ENCODE measurements around the gene DMP1.
"Not testable (repeated sequence)": the region's sequence is repeated elsewhere in the genome, so short reads cannot be mapped to it uniquely, and the experiment has no call there.

The DMP1 gene

GRCh38 chr4:87688316-87688715 is 38.2 kb downstream of the DMP1 start:
- DNase-seq: no peak

DNA sequence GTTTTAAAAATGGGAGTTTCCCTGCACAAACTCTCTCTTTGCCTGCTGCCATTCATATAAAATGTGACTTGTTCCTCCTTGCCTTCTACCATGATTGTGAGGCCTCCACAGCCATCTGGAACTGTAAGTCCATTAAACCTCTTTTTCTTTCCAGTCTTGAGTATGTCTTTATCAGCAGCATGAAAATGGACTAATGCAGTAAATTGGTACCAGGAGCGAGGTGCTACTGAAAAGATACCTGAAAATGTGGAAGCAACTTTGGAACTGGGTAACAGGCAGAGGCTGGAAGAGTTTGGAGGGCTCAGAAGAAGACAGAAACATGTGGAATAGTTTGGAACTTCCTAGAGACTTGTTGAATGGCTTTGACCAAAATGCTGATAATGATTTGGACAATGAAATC is 40.9 kb downstream of the DMP1 start:
- DNase-seq: not testable (repeated sequence)

GRCh38 chr4:87692060-87692459 is 42.0 kb downstream of the DMP1 start:
- DNase-seq: not testable (repeated sequence)

DNA sequence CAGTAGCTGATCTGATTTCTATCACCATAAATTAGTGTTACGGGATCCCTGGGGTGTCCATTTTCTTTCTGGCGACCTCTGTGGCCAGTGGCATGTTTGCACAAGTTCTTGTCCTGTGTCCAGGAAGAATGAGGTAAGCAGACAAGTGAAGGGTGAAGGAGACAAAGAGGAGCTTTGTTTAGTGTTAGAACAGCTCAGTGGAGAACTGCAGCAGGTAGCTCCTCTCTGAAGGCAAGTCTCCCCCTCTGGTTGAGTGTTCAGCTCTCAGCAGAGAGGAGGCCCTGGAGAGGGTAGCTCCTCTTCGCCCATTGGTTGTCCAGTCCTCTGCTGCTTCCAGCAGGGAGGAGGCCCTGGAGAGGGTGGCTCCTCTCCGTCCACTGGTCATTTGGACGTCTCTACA is 47.2 kb downstream of the DMP1 start:
- DNase-seq: no peak

GRCh38 chr4:87697945-87698344 is 47.9 kb downstream of the DMP1 start:
- DNase-seq: no peak

GRCh38 chr4:87698394-87698793 is 48.3 kb downstream of the DMP1 start:
- no peak for DNase-seq

- no peak for DNase-seq
Observed at GRCh38 chr4:87704001-87704400, 53.9 kb downstream of the DMP1 start.

- DNase-seq: no peak
Observed at GRCh38 chr4:87707279-87707918, 57.3 kb downstream of the DMP1 start.

All from effector CD4-positive, alpha-beta T cell (primary cell).